Kidney (tissue), 14 donors: ENCODE results near the gene CLIC2. TPM values are rescaled to one million over a fixed set of nuclear protein-coding genes. Genes with fewer than 3 reads are reported as not detected.

Experiments used
- DNase-seq, 5 donors: peaks; one replicate each; pipeline ENCODE4 v3.0.0-alpha.2; 2013 to 2020
- FAIRE-seq: peaks from 2 replicates; lab custom pipeline; 2012; peaks lifted over from hg19 to GRCh38; lab: Jason Lieb, UNC
- H3K27ac ChIP-seq, 2 donors: one replicate each; pipeline ENCODE4 v1.7.0; 2013; ENCODE audit warnings: low read depth in 2 of 2, low read length in 2 of 2, inconsistent platforms in 1 of 2
- H3K27me3 ChIP-seq: one replicate; pipeline ENCODE4 v1.7.1; 2013; ENCODE audit warnings: low read length, inconsistent platforms; ENCODE audit not compliant: control insufficient read depth, insufficient read depth
- H3K36me3 ChIP-seq, 3 donors: one replicate each; pipeline versions ENCODE4 v1.7.0 to v1.7.1; 2013; ENCODE audit warnings: low read length in 3 of 3, control low read depth in 1 of 3, inconsistent platforms in 1 of 3; ENCODE audit not compliant: insufficient read depth in 3 of 3, control insufficient read depth in 2 of 3
- H3K4me1 ChIP-seq, 3 donors: one replicate each; pipeline versions ENCODE4 v1.7.0 to v1.7.1; 2013; ENCODE audit warnings: low read length in 3 of 3, inconsistent platforms in 1 of 3, low read depth in 1 of 3; ENCODE audit not compliant: control insufficient read depth in 2 of 3, insufficient read depth in 2 of 3
- H3K4me3 ChIP-seq, 3 donors: one replicate each; pipeline versions ENCODE4 v1.7.0 to v1.8.1; 2013; ENCODE audit warnings: low read length in 3 of 3, control low read depth in 1 of 3, inconsistent platforms in 1 of 3
- H3K9ac ChIP-seq, 3 donors: one replicate each; pipeline versions ENCODE4 v1.7.0 to v1.7.1; 2013; ENCODE audit warnings: low read length in 3 of 3, control low read depth in 1 of 3, inconsistent platforms in 1 of 3
- H3K9me3 ChIP-seq, 3 donors: one replicate each; pipeline versions ENCODE4 v1.7.0 to v1.7.1; 2013; ENCODE audit warnings: low read length in 3 of 3, control low read depth in 1 of 3, inconsistent platforms in 1 of 3; ENCODE audit not compliant: control insufficient read depth in 2 of 3, insufficient read depth in 1 of 3
- CTCF ChIP-seq: IDR thresholded peaks from 3 replicates; pipeline ENCODE4 v1.5.1; 2012; ENCODE audit warnings: mild to moderate bottlenecking, moderate library complexity, borderline replicate concordance; ENCODE audit not compliant: insufficient read depth; ENCODE audit errors: extremely low read depth
- intact Hi-C: fragments of 100-400 bp; cut with DNase I; formaldehyde crosslinking; loops from one replicate; pipeline ENCODE4 v1.11.1; 2022
- polyA plus RNA-seq: library from polyadenylated mRNA; stranded (reverse); fragments of 350-450 nt; fragmentation: Illumina TruSeq; extraction: RNeasy Lipid Tissue Mini Kit (QIAGEN cat#74804); gene quantifications from one replicate; pipeline ENCODE4 v1.2.3, GENCODE V29; 2014; ENCODE audit warnings: low read depth, low replicate concordance; ENCODE audit not compliant: insufficient read depth
- total RNA-seq: library from RNA; stranded (reverse); fragmentation: NEBNext Ultra II Directional; extraction: Animal tissue kit (Norgen Biotek cat#: 25700); gene quantifications from one replicate; pipeline ENCODE4 v1.2.1, GENCODE V29; 2021
- donor health status: control.
- donor health status: control.
- donor health status: control.
- donor health status: control.
- donor health status: control.
- donor health status: DM: yes; HTN: yes; CAD: no.
- donor health status: Normal renal cell carcinoma (clear cell type).

The CLIC2 gene
- total and polyA plus RNA-seq, 2 donors from 2014 or later = 7.3 to 22.8 TPM

- no peak for TF ChIP-seq CTCF
- Histone ChIP-seq H3K27ac (no peak overlapping the region), H3K4me1 (no peaks in the 10 kb centered on the region), H3K9ac (no peak overlapping the region), H3K9me3 (no peaks in the 10 kb centered on the region), H3K36me3 (no peaks in the 10 kb centered on the region), H3K27me3 (no peaks in the 10 kb centered on the region), H3K4me3 (no peak overlapping the region)
- intact Hi-C loops = no loop called here
- no peak for DNase-seq
- no peak for FAIRE-seq
These were observed 74.7 kb downstream of the CLIC2 start for GRCh38 chrX:155259752-155260151.

- Histone ChIP-seq H3K27ac (no peak overlapping the region), H3K27me3 (no peaks in the 10 kb centered on the region), H3K4me3 (no peak overlapping the region), H3K9me3 (no peaks in the 10 kb centered on the region), H3K4me1 (no peaks in the 10 kb centered on the region), H3K36me3 (no peaks in the 10 kb centered on the region), H3K9ac (no peak overlapping the region)
- intact Hi-C loops = no loop called here
- no peak for TF ChIP-seq CTCF
- DNase-seq (no peak), FAIRE-seq (no peak)
These were observed 83.0 kb downstream of the CLIC2 start for GRCh38 chrX:155251391-155251790.

- Histone ChIP-seq H3K9ac (no peak overlapping the region), H3K4me3 (no peak overlapping the region), H3K9me3 (no peaks in the 10 kb centered on the region), H3K27me3 (no peaks in the 10 kb centered on the region), H3K36me3 (no peaks in the 10 kb centered on the region), H3K27ac (no peak overlapping the region), H3K4me1 (no peaks in the 10 kb centered on the region)
- FAIRE-seq (no peak), DNase-seq (no peak)
- no peak for TF ChIP-seq CTCF
- intact Hi-C loops = no loop called here
These were observed 86.9 kb downstream of the CLIC2 start for GRCh38 chrX:155247497-155247896.

- H3K4me1 ChIP-seq = no peaks in the 10 kb centered on the region
- H3K27me3 ChIP-seq = no peaks in the 10 kb centered on the region
- no peaks in the 10 kb centered on the region for H3K9me3 ChIP-seq
- no peak for FAIRE-seq
- intact Hi-C loops = no loop called here
- H3K4me3 ChIP-seq = no peak overlapping the region
- H3K36me3 ChIP-seq = no peaks in the 10 kb centered on the region
- H3K27ac ChIP-seq = no peak overlapping the region
- no peak for TF ChIP-seq CTCF
- DNase-seq = no peak
- H3K9ac ChIP-seq = no peak overlapping the region
These were observed 87.7 kb downstream of the CLIC2 start for GRCh38 chrX:155246748-155247147.
